Activated CD4-positive, alpha-beta memory T cell treated with anti-CD3 and anti-CD28 coated beads, Interleukin-2, amount 10 ng/mL, durations not matched to agents 7 days and 5 days (primary cell): ENCODE data around the gene BUB1. TPM values are rescaled to one million over a fixed set of nuclear protein-coding genes. Genes with fewer than 3 reads are reported as not detected.

ENCODE experiments used
- CTCF ChIA-PET: fragments of 350-600 bp; sonication (Branson Sonifier 250); formaldehyde crosslinking; loops from one replicate; lab custom pipeline; 2021; ENCODE audit warnings: antibody characterized with exemption, inconsistent platforms; lab: Charles Lee
- POLR2A ChIA-PET: fragments of 350-600 bp; sonication (Branson Sonifier 250); formaldehyde crosslinking; loops from one replicate; lab custom pipeline; 2021; ENCODE audit warnings: antibody characterized with exemption; lab: Charles Lee
- DNase-seq: peaks from one replicate; pipeline ENCODE4 v3.0.0-alpha.2; 2020
- H3K27ac Mint-ChIP-seq: one replicate; pipeline ENCODE4 v1.8.0; 2021; ENCODE audit warnings: mild to moderate bottlenecking, mixed read lengths
- H3K27me3 Mint-ChIP-seq: one replicate; pipeline ENCODE4 v1.8.0; 2021; ENCODE audit warnings: mixed read lengths
- H3K36me3 Mint-ChIP-seq: one replicate; pipeline ENCODE4 v1.8.0; 2021; ENCODE audit warnings: low read depth, mixed read lengths
- H3K4me1 Mint-ChIP-seq: one replicate; pipeline ENCODE4 v1.8.0; 2021; ENCODE audit warnings: mixed read lengths
- H3K4me3 Mint-ChIP-seq: one replicate; pipeline ENCODE4 v1.8.0; 2021; ENCODE audit warnings: mild to moderate bottlenecking, mixed read lengths
- H3K9me3 Mint-ChIP-seq: one replicate; pipeline ENCODE4 v1.8.0; 2021; ENCODE audit warnings: mixed read lengths
- total RNA-seq, 2 experiments: library from RNA; stranded (reverse); gene quantifications; one replicate each; pipeline ENCODE4 v1.2.3, GENCODE V29; 2021

The BUB1 gene
- total RNA-seq, 2 experiments from 2014 or later, result 114 to 120 TPM

DNA sequence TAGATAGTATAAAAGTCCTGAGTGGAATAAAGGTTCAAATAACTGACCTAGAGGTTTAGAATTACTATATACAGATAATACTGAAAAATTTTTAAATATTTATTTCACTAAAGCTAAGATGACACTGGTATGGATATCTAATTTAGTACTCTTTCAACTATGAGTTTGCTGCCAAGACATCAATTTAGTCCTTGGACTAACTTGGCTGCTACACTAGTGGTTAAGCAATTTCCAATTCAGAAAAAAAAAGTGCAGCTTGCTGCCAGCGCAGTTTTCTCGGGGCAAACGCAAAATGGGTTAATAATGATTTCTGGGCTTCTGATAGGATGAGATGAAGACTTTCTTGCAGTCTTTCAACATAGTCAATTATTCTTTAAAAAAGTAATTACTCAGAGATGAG, 10.8 kb downstream of the BUB1 start:
- no peaks in the 10 kb centered on the region for H3K27me3 Mint-ChIP-seq
- ChIA-PET CTCF (interaction anchor here (1.0 kb wide), 1 partner anchor 11 kb away, joined by 4 read pairs; the partner anchor contains the start of gene BUB1), POLR2A (interaction anchor here (4.5 kb wide), 1 partner anchor 11 kb away, joined by 23 read pairs; the partner anchor contains the start of gene BUB1)
- peaks cover 20% of the 10 kb centered on the region for H3K4me1 Mint-ChIP-seq
- H3K9me3 Mint-ChIP-seq, result no peaks in the 10 kb centered on the region
- no peak overlapping the region for H3K4me3 Mint-ChIP-seq
- peaks cover 73% of the 10 kb centered on the region for H3K36me3 Mint-ChIP-seq
- H3K27ac Mint-ChIP-seq, result no peak overlapping the region
- DNase-seq, result no peak

DNA sequence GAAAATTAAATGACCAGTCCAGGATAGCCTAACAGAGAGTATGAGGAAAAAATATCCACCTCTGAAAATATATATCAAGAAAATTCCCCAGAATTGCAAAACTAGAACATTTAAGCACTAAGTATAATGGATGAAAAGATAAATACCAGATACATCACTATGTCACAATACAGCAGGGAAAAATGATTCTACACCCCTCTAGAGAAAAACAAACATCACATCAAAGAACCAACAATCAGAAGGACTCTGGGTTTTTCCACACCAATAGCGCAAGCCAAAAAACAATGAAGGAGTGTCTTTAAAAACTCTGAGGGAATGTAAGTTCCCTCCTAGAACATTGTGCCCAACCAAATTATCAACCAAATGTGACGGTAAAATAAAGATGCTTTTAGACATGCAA, 13.7 kb downstream of the BUB1 start:
- POLR2A ChIA-PET, result no interaction called here
- Mint-ChIP-seq H3K27ac (no peak overlapping the region), H3K36me3 (peaks cover 77% of the 10 kb centered on the region), H3K4me1 (peaks cover 18% of the 10 kb centered on the region), H3K27me3 (no peaks in the 10 kb centered on the region), H3K4me3 (no peak overlapping the region), H3K9me3 (no peaks in the 10 kb centered on the region)
- DNase-seq, result no peak
- CTCF ChIA-PET, result no interaction called here

DNA sequence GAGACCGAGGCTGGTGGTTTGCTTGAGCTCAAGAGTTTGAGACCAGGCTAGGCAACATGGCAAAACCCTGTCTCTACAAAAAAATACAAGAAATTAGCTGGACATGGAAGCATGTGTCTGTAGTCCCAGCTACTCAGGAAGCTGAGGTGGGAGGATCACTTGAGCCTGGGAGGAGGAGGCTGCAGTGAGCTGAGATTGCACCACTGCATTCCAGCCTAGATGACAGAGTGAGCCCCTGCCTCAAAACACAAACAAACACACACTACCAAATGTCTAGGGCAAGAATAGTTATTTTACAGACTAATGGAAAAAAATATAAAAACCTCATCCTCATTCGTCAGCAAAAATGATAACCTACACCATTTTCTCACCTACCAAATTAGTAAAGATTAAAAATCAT, 15.3 kb downstream of the BUB1 start:
- ChIA-PET POLR2A (interaction anchor here (1.3 to 1.9 kb wide), 3 partner anchors 12 to 15 kb away, joined by 3 to 9 read pairs (median 8); partner anchors contain the start of gene BUB1), CTCF (interaction anchor here (1.0 to 2.3 kb wide), 3 partner anchors 13 to 93 kb away, joined by 3 to 9 read pairs (median 4); no protein-coding TSS in a partner anchor)
- Mint-ChIP-seq H3K36me3 (peaks cover 78% of the 10 kb centered on the region), H3K9me3 (no peaks in the 10 kb centered on the region), H3K4me3 (no peak overlapping the region), H3K27me3 (no peaks in the 10 kb centered on the region), H3K4me1 (peaks cover 29% of the 10 kb centered on the region), H3K27ac (no peak overlapping the region)
- DNase-seq, result no peak

DNA sequence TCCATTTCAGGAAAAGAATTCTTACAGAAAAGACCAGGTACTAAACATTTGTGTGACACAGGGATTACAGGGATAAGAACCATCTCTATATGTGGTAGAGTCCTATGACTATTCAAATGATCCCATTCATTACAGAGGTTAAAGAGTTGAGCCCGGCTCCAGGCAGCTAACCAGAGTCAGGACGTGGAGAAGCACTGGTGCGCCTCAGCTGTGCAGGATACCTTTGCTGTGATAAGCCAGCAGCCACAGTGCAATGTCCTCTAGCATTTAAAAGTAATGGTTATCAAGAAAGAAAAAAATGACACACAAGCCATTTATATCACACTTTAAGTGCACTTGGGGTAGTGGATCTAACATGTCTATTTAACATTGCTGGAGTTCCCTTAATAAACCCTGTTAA, 17.3 kb downstream of the BUB1 start:
- Mint-ChIP-seq H3K27ac (no peak overlapping the region), H3K4me1 (peaks cover 42% of the 10 kb centered on the region), H3K27me3 (no peaks in the 10 kb centered on the region), H3K36me3 (peaks cover 79% of the 10 kb centered on the region), H3K9me3 (no peaks in the 10 kb centered on the region), H3K4me3 (no peak overlapping the region)
- CTCF ChIA-PET, result interaction anchor here (2.3 kb wide), 1 partner anchor 12 kb away, joined by 9 read pairs; no protein-coding TSS in a partner anchor
- no peak for DNase-seq
- POLR2A ChIA-PET, result interaction anchor here (1.3 kb wide), 1 partner anchor 17 kb away, joined by 5 read pairs; the partner anchor contains the start of gene BUB1

DNA sequence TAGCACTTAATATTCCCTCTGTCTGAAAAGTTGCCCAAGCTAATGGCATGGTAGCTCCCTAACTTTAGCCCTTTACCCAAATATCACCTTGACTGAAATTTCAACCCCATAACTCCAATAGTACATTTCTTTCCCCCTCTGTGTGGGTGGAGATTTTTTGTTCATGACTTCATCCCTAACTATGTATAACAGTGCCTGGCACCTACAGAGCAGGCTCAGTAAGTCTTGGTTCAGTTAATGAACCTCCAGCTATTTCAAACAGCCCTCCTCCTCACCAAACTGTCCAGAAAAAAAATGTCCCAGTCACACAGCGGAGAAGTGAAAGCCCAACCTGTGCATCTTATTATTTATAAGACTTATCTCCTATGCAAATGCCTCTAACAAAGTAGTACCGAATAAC, 18.6 kb downstream of the BUB1 start:
- POLR2A ChIA-PET, result interaction anchor here (2.3 kb wide), 1 partner anchor 19 kb away, joined by 20 read pairs; the partner anchor contains the start of gene BUB1
- Mint-ChIP-seq H3K27ac (peak overlapping the region; percentile 49), H3K4me3 (no peak overlapping the region), H3K9me3 (no peaks in the 10 kb centered on the region), H3K27me3 (no peaks in the 10 kb centered on the region), H3K36me3 (peaks cover 78% of the 10 kb centered on the region), H3K4me1 (peaks cover 40% of the 10 kb centered on the region)
- DNase-seq, result no peak
- CTCF ChIA-PET, result no interaction called here

DNA sequence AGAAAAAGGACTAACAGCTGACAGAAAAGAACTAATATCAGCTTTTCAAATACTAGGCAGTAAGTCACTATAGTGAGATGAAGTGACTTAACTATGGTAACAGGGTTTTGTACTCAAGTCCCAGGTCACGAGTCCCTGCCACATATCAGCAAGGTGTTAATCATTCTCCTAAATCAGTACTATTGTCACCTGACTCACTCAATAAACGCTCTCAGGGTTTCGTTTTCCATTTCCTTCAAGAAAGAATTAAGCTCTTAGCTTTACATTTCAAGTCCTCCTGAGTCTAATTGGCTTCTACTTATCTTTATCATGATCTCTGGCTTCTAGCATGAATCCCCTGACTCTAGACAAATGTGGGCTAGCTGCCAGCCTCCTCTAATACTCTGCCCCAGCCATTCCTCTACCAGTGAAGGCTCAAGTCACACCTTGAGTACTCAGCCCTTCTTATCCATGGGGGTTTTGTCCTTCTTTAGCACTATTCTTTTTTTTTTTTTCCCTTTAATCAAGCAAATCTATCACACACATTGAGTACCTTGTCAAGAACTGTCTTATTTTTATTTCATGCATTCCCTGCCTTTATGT, 20.0 kb downstream of the BUB1 start:
- Mint-ChIP-seq H3K4me3 (no peak overlapping the region), H3K27me3 (no peaks in the 10 kb centered on the region), H3K9me3 (no peaks in the 10 kb centered on the region), H3K27ac (peak overlapping the region; percentile 86), H3K36me3 (peaks cover 84% of the 10 kb centered on the region), H3K4me1 (peaks cover 37% of the 10 kb centered on the region)
- ChIA-PET POLR2A (interaction anchor here (1.2 to 2.3 kb wide), 5 partner anchors 10 to 20 kb away, joined by 3 to 20 read pairs (median 6); partner anchors contain the start of gene BUB1), CTCF (interaction anchor here (1.5 to 1.8 kb wide), 3 partner anchors 10 to 97 kb away, joined by 4 to 9 read pairs (median 6); no protein-coding TSS in a partner anchor)
- DNase-seq, result peak; percentile 32

DNA sequence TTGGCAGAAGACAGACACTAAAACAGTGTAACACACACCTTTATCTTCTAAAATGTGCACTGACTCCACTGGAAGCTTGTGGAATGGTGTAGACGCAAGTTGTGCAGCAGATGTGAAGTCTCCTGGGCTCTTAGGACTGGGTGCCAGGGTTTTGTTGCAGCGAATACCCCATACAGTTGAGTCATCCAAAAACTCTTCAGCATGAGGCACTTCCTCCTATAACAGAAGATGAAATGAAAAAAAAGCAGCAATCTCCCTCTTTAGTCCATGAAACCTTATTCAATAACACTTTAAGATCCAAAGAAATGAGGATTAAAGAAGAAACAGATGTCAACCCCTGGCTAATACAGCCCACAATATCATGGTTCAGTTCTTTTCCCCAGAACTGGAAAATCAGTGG, 22.2 kb downstream of the BUB1 start:
- no peak overlapping the region for H3K27ac Mint-ChIP-seq
- no peaks in the 10 kb centered on the region for H3K27me3 Mint-ChIP-seq

DNA sequence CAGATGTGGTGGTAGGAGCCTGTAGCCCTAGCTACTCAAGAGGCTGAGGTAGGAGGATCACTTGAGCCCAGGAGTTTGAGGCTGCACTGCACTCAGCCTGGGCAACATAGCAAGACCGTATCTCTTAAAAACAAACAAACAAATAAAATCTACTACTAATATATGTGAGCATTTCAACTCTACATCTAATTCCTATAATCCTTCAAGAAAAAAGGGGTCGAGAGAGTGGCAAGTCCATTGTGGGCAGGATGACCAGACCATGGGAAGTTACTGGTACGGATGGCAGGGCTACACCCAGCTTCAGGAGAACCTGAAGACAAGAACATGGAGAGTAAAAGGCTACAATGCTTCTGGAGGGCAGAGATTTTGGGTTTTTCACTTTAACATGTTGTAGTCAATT, 24.0 kb downstream of the BUB1 start:
- no peak for DNase-seq
- Mint-ChIP-seq H3K27ac (no peak overlapping the region), H3K9me3 (no peaks in the 10 kb centered on the region), H3K36me3 (peaks cover 85% of the 10 kb centered on the region), H3K27me3 (no peaks in the 10 kb centered on the region), H3K4me1 (peaks cover 26% of the 10 kb centered on the region), H3K4me3 (no peak overlapping the region)
- ChIA-PET POLR2A (no interaction called here), CTCF (no interaction called here)

More for the DNA sequence above, 22.2 kb downstream of the BUB1 start:
- CTCF ChIA-PET, result no interaction called here
- Mint-ChIP-seq H3K9me3 (no peaks in the 10 kb centered on the region), H3K4me1 (peaks cover 32% of the 10 kb centered on the region), H3K4me3 (no peak overlapping the region), H3K36me3 (peaks cover 84% of the 10 kb centered on the region)
- POLR2A ChIA-PET, result interaction anchor here (1.2 kb wide), 1 partner anchor 22 kb away, joined by 3 read pairs; the partner anchor contains the start of gene BUB1
- DNase-seq, result no peak

DNA sequence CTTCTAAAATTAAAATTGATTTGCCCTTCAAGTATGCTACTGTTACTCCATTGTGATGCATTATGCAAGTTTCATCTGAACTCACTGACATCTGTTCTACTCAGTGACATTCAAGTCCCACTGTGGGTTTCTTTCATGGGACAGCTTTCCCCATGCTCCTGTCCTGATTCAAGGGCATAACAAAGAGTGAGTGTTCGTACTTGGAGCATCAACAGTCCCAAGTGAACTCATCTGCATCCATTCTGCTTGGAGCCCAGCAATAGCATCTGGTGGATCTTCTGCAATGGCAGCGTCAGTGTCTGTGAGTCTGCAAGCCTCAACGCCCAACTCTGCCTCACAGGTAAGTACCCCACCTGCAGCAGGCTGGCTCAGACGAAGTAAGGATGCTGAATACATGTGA, 27.5 kb downstream of the BUB1 start:
- Mint-ChIP-seq H3K36me3 (peaks cover 86% of the 10 kb centered on the region), H3K27me3 (no peaks in the 10 kb centered on the region), H3K4me1 (peaks cover 2% of the 10 kb centered on the region), H3K9me3 (no peaks in the 10 kb centered on the region), H3K27ac (no peak overlapping the region), H3K4me3 (no peak overlapping the region)
- no peak for DNase-seq
- ChIA-PET CTCF (interaction anchor here (1.0 kb wide), 1 partner anchor 28 kb away, joined by 3 read pairs; the partner anchor contains the start of gene BUB1), POLR2A (interaction anchor here (0.8 to 1.3 kb wide), 2 partner anchors 12 to 29 kb away, joined by 3 read pairs; no protein-coding TSS in a partner anchor)

DNA sequence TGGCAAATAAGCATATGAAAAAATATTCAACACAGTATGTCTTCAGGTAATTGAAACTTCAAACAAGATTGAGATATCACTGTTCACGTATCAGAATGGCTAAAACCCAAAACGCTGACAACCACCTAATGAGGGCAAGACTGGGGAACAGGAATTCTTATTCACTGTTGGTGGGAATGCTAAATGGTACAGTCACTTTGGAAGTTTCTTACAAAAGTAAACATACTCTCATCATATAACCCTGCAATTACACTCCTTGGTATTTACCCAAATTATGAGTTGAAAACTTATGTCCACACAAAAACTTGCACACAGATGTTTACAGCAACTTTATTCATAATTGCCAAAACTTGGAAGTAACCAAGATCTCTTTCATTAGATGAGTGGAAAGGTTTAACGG, 30.1 kb downstream of the BUB1 start:
- H3K4me3 Mint-ChIP-seq, result no peak overlapping the region
- no peaks in the 10 kb centered on the region for H3K9me3 Mint-ChIP-seq
- DNase-seq, result no peak
- peaks cover 3% of the 10 kb centered on the region for H3K4me1 Mint-ChIP-seq
- H3K27me3 Mint-ChIP-seq, result no peaks in the 10 kb centered on the region
- ChIA-PET CTCF (no interaction called here), POLR2A (no interaction called here)
- H3K27ac Mint-ChIP-seq, result no peak overlapping the region
- H3K36me3 Mint-ChIP-seq, result peaks cover 88% of the 10 kb centered on the region

DNA sequence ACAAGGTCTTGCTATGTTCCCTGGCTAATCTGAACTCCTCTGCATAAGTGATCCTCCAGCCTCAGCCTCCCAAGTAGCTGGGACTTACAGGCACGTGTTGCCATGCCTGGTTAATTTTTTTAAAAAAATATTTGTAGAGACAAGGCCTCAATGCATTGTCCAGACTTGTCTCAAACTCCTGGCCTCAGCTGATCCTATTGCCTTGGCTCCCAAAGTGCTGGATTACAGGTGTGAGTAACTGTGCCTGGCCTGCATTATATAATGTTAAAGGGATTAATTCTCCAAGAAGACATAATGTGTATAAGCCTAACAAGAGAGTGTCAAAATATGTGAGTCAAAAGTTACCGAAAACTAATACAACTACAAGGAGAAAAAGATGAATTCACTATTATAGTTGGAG, 32.2 kb downstream of the BUB1 start:
- Mint-ChIP-seq H3K36me3 (peaks cover 93% of the 10 kb centered on the region), H3K27me3 (no peaks in the 10 kb centered on the region), H3K4me3 (no peak overlapping the region), H3K9me3 (no peaks in the 10 kb centered on the region), H3K27ac (no peak overlapping the region), H3K4me1 (peaks cover 3% of the 10 kb centered on the region)
- DNase-seq, result no peak
- ChIA-PET POLR2A (no interaction called here), CTCF (interaction anchor here (0.6 to 1.2 kb wide), 2 partner anchors 104 to 110 kb away, joined by 3 read pairs; no protein-coding TSS in a partner anchor)

DNA sequence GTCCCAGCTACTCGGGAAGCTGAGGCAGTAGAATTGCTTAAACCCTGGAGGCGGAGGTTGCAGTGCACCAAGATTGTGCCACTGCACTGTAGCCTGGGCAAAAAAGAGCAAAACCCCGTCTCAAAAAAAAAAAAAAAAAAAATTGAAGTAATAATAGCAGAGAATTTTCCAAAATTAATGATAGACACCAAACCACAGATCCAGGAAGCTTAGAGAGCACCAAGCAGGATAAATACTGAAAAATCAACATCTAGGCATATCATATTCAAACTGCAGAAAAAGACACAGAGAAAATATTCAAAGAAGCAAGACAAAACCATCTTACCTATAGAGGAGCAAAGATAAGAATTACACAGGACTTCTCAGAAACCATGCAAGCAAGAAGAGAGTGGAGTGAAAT, 33.5 kb downstream of the BUB1 start:
- DNase-seq, result no peak
- H3K9me3 Mint-ChIP-seq, result no peaks in the 10 kb centered on the region
- ChIA-PET POLR2A (no interaction called here), CTCF (no interaction called here)
- no peak overlapping the region for H3K27ac Mint-ChIP-seq
- H3K4me3 Mint-ChIP-seq, result no peak overlapping the region
- H3K27me3 Mint-ChIP-seq, result no peaks in the 10 kb centered on the region
- peaks cover 3% of the 10 kb centered on the region for H3K4me1 Mint-ChIP-seq
- peaks cover 94% of the 10 kb centered on the region for H3K36me3 Mint-ChIP-seq

DNA sequence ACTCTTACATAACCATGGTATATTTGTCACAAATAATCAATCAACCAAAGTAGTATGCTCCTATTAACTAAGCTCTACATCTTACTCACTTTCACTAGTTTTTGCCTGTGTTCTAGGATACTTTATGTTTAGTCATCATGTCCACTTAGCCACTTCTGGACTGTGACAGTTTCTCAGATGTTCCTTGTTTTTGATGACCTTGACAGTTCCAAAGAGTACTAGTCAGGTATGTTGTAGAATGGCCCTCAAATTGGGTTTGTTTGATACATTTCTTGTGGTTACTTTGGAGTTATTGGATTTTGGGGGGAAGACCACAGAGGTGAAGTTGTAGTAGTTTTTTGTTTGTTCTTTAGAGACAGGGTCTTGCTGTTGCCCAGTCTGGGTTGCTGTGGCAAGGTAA, 35.5 kb downstream of the BUB1 start:
- Mint-ChIP-seq H3K27me3 (no peaks in the 10 kb centered on the region), H3K36me3 (peaks cover 95% of the 10 kb centered on the region), H3K4me3 (no peak overlapping the region), H3K9me3 (no peaks in the 10 kb centered on the region), H3K4me1 (peaks cover 3% of the 10 kb centered on the region), H3K27ac (no peak overlapping the region)
- ChIA-PET CTCF (no interaction called here), POLR2A (interaction anchor here (1.1 to 2.5 kb wide), 5 partner anchors 9 to 36 kb away, joined by 3 to 8 read pairs (median 4); partner anchors contain the start of gene BUB1)
- DNase-seq, result no peak
